ENCODE results near the gene ISG20.

DNA sequence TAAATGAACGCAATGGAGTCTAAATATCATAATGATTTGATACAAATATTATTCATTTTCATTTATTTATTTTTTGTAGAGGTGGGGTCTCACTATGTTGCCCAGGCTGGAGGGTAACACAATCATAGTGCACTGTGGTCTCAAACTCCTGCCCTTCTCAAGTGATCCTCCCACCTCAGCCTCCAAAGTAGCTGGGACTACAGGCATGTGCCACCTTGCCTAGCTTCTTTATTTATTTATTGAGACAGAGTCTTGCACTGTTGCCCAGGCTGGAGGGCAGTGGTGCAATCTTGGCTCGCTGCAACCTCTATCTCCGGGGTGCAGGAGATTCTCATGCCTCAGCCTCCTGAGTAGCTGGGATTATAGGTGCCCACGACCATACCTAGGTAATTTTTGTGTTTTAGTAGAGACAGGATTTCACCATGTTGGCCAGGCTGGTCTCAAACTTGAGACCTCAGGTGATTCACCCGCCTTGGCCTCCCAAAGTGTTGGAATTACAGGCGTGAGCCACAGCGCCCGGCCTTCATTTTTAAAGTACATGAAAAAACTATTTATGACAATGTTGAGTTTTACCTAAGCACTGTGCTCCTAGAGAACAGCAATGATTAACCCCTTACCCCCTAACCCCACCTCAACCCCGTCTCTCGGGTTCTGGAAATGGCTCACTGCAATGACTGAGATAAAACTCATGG lies 21.6 kb upstream of the ISG20 start:
- no peak for TF ChIP-seq ZNF274 (IDR thresholded peaks at IDR 0.05; ENCODE audit: low read depth, low read length)
- no peak for TF ChIP-seq SUZ12 (IDR thresholded peaks at IDR 0.05; ENCODE audit: extremely low read depth, insufficient read depth, insufficient read length)

All from NT2/D1 (cell line).